B cell (primary cell): ENCODE results near the gene EN1.

Experiments used
- EZH2 ChIP-seq: IDR thresholded peaks from 2 replicates; pipeline ENCODE4 v1.6.1; 2012; ENCODE audit warnings: borderline replicate concordance, low read depth, mild to moderate bottlenecking, moderate library complexity, low read length; ENCODE audit not compliant: insufficient read depth, poor library complexity, severe bottlenecking
- TF ChIP-seq, protein P1 (sequence below): fragments of 200-600 bp; IDR thresholded peaks from one replicate; pipeline ENCODE4 v1.8.0; 2022; ENCODE audit warnings: antibody characterized with exemption, mild to moderate bottlenecking

DNA sequence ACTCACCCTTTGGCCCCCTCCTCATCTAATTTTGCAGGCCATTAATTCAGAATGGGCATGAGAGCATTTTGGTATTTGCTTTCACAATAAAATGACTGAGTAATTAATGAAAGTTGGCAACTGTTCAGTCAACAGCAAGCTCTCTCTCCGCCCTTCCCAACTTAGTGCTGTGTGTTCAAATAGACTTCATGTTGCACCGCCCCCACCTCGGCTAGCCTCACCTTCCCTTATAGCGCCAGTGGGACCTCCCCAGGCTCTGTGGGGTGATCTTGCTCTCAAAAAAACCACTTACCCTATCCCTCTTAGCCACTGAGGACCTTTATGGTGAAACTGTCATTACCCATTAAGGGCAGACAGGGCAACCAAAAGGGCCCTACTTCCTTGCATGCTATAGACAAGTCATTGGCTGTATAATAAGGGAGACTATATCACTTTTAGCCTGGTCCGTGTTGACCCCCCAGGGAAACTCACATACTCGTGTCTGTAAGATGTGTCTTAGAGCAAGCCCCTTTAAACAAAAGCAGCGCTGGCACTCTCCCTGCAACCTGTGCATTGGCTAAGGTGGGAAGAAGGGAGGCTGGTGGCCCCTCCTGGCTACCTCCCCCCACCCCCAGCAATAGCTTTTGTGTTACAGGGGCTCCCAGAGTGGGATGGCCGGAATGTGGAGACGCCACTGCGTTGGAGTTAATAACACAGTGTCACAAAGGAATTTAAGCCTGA, 15.2 kb downstream of the EN1 start:
- TF ChIP-seq, protein P1, sequence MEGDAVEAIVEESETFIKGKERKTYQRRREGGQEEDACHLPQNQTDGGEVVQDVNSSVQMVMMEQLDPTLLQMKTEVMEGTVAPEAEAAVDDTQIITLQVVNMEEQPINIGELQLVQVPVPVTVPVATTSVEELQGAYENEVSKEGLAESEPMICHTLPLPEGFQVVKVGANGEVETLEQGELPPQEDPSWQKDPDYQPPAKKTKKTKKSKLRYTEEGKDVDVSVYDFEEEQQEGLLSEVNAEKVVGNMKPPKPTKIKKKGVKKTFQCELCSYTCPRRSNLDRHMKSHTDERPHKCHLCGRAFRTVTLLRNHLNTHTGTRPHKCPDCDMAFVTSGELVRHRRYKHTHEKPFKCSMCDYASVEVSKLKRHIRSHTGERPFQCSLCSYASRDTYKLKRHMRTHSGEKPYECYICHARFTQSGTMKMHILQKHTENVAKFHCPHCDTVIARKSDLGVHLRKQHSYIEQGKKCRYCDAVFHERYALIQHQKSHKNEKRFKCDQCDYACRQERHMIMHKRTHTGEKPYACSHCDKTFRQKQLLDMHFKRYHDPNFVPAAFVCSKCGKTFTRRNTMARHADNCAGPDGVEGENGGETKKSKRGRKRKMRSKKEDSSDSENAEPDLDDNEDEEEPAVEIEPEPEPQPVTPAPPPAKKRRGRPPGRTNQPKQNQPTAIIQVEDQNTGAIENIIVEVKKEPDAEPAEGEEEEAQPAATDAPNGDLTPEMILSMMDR = no peak
- no peak for TF ChIP-seq EZH2
